ENCODE results near the gene MYL11.
"Not testable (repeated sequence)": the region's sequence is repeated elsewhere in the genome, so short reads cannot be mapped to it uniquely, and the experiment has no call there.

Gene MYL11, protein sequence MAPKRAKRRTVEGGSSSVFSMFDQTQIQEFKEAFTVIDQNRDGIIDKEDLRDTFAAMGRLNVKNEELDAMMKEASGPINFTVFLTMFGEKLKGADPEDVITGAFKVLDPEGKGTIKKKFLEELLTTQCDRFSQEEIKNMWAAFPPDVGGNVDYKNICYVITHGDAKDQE

DNA sequence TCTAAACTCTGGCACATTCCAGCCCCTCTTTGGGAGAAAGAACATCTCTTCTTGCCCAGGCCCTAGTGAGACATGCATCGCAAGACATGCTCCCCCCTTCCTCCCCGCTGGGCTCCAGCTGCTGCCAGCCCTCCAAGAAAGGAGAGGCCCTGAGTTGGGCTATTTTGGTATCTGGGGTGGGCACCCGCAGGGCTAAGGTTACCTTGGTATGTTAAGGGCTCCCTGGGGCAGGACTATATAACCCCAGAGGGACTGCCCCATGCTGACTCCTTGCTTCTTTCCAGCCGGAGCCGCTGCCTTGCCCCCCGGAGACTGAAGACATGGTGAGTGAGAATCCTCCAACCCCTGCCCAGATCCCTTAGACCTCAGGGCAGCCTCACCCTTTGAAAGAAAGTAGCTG is at the start of gene MYL11:
TSS of gene MYL11 (plus strand) at position 265 of the 400 bp plus-strand sequence. CDS start at position 321, 56 bp downstream.
- DNase-seq: no peak

DNA sequence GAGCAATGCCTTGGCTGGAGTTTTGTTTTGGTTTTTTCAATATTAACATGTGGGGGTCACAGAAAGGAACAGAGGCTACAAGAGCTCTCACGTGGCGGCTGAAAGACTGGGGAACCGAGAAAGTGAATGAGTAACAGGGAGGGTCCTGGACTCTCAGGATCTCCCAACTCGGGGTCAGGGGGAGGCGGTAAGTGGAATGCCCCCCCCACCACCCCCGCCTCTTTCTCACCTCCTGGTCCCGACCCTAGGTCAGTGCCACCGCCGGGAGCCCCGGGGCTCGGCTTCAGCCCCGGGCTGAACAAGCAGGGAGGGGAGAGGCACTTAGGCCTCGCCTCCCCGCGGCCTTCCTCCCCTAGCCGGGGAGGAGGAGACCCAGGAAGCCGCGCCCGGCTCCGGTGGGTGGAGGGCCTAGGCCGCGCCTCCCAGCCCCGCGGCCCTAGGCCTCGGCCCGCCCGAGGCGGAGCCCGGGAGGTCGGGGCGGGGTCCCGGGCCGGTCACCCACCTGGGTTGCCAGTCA is 40.1 kb upstream of the MYL11 start:
- DNase-seq: peak; percentile 35

- DNase-seq: peak; percentile 70
Measured at GRCh38 chr16:30335028-30335597, 39.5 kb upstream of the MYL11 start.

DNA sequence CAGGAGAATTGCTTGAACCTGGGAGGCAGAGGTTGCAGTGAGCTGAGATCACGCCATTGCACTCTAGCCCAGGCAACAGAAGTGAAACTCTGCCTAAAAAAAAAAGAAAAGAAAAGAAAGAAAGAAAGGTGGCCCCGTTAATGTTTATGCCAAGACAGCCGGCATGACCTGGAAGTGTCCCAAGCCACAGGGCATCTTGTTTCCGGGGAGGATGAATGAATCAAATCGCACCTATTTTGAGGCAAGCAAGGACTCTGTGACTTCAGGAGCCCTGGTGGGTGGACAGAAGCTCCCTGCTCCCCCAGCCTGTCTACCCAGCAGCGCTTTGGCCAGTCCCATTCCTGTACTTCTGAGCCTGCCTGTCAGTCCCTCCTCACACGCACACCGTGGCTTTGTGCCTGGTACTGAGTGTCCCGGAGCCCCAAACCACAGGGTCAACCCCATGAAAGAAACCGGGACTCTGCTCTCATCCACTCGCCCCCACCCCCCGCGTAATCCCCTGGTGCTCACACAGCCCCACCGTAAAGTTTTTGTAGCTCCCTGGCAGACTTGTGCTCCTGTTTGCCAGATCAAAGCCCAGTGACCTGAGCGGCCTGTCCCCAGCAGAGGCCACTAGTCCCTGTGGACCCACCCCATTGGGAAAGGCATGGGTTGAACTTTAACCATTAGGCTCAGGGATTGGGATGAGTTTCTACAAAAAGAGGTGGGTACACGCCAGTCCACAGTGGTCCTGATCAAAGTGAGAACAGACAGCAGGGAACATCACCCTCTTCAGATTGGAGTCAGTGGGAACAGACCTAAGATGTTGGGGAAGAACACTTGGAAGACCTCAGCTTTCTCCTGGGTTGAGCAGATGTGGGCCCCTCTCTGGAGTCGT is 38.8 kb upstream of the MYL11 start:
- DNase-seq: peak; percentile 55

DNA sequence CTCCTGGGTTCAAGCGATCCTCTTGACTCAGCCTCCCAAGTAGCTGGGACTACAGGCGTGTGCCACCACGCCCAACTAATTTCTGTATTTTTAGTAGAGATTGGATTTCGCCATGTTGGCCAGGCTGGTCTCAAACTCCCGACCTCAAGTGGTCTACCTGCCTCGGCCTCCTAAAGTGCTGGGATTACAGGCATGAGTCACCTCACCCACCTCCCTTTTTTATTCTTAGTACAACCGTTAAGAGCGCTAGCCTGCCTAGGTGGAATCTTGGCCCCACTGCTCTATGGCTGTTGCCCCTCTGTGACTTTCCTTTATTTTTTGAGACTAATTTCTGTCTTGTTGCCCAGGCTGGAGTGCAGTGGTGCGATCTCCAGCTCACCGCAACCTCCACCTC is 36.6 kb upstream of the MYL11 start:
- DNase-seq: not testable (repeated sequence)

GRCh38 chr16:30338715-30339114 is 35.9 kb upstream of the MYL11 start:
- not testable (repeated sequence) for DNase-seq

- no peak for DNase-seq
Measured at GRCh38 chr16:30340621-30341020, 34.0 kb upstream of the MYL11 start.

DNA sequence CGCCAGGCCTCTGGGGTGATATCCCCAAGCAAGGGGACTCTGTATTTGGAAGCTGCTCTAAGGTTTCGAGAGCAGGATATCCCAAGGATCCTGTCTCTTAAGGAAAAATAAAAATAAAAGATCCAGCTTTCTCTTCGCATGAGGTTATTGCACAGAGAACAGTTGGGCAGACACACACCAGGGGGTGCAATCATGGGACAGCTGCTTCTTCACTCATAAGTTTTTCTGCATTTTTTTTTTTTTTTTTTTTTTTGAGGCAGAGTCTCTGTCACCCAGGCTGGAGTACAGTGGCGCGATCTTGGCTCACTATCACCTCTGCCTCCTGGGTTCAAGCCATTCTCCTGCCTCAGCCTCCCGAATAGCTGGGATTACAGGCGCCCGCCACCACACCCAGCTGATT is 32.6 kb upstream of the MYL11 start:
- DNase-seq: not testable (repeated sequence)

GRCh38 chr16:30342751-30343490 is 31.7 kb upstream of the MYL11 start:
- DNase-seq: no peak

GRCh38 chr16:30343491-30343820 is 31.1 kb upstream of the MYL11 start:
- not testable (repeated sequence) for DNase-seq

- no peak for DNase-seq
Measured at GRCh38 chr16:30346286-30346685, 28.3 kb upstream of the MYL11 start.

GRCh38 chr16:30348113-30348512 is 26.5 kb upstream of the MYL11 start:
- DNase-seq: no peak

- DNase-seq: no peak
Measured at GRCh38 chr16:30348929-30349328, 25.7 kb upstream of the MYL11 start.

GRCh38 chr16:30349675-30350074 is 24.9 kb upstream of the MYL11 start:
- DNase-seq: no peak

GRCh38 chr16:30350134-30350871 is 24.3 kb upstream of the MYL11 start:
- DNase-seq: no peak

- DNase-seq: no peak
Measured at GRCh38 chr16:30351001-30351441, 23.6 kb upstream of the MYL11 start.

DNA sequence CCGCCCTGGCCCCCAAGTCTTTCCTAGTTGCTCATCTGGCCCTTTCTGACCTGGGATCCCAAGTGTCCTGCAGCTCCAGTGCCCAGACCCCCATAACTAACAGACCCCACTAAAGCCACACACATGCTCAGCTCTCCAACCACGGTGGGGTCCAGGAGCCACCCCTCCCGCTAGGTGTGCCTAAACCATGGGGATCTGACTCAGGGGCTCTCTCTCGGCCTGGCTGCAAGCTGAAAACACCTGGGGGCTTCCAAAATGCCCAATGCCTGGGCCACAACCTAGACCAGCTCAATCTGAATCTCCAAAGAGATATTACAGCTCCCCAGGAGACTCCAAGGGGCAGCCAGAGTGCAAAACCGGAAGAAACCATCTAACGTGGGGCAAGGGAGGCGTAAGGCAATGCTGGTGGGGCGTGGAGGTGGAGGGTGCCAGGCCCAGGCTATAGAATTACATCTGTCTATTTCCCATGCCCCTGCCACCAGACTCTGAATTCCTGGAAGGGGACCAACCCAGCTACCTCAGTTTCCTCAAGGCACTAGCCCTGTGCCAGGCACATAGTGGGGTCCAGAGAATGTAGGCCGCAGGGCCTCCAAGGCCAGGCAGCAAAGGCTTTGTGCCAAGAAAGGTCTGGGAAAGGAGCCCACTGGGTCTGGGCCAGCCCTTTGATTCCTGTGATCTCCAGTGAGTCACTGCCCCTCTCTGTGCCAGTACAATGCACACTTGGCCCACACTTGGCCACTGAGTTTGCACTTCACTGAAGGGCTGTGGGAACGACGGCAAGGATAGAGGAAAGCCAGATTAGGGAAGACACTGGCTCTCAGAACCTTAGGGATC is 22.8 kb upstream of the MYL11 start:
- DNase-seq: no peak

DNA sequence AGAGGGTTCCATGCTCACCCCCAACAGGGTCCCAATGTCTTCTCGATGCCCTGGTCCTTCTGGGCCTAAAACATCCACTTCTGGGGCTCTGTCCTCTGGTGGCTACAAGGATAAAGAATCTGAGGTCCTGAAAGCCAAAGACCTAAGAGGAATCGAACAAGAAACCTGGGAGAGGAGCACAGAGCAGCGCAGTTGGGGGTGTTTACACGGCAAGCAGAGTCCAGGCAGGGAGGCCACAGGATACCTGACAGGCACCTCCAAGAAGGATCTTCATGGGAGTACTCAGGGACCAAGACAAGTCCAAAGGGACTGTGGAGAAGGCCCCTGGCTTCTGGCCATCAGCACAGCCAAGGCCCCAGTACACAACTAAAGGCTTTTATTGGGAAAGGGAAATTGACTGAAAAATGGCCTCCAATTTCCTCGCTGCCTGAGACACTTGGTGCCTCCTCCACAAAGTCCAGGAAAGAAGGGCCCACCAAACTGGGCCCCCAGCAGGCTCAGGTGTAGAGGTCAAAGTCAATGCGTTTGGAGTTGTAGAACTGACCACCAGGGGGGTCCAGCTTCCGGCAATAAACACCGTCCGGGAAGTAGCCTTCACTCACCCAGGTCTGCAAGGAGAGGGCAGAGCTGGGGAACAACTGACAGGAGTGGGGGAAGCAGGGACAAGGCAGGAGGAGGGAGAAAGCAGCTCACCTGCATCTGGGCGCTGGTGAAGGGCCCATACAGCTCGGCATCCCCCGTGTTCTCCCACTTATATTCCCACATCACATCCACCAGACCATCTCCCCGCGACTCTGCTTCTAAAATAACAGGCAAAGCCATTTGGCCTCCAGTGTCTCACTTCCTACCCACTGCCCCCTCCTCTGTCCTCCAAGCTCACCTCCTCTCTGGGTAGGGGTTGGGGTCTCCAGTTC is 21.9 kb upstream of the MYL11 start:
- no peak for DNase-seq

DNA sequence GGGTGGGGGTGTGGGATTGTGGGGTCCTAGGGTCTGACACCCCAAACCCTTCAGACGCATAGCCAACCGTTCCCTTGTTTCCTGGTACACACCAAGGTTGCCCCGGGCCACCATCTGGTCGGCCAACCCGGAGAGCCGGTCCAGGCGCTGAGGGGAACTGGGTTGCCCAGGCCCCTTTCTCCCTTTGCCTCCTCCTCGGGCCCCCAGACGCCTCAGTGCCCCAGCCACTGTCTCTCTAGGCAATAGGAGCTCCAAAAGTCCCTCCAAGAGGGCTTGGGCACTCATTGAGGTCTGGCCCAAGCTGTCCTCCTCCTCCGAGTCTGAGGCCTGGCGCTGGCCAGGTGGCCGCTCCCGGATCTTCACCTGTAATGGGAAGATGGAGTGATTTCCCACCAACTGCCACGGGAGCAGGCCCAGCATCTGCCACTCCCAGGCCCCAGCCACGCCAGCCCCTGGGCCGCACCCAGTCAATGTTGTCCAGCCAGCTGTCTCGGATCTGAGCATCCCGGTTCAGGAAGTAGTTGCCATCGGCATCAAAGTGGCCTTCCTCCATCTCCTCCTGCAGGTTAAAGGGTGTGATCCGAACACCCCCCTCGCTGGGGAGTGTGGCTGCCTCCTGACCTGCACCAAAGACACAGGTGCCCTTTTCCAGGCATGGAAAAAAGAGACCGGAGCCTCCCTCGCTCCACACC is 21.0 kb upstream of the MYL11 start:
- no peak for DNase-seq

All from NCI-H510A treated with DMSO at 0.1 percent for 48 hours (cell line).